ENCODE results near the gene KRT83. TPM values are rescaled to one million over a fixed set of nuclear protein-coding genes. Genes with fewer than 3 reads are reported as not detected.

Gene KRT83
- total RNA-seq, 1 experiment from 2014 or later = 12.2 TPM

- Mint-ChIP-seq H3K36me3 (ENCODE audit: insufficient read depth, unreplicated experiment) (no peaks in the 10 kb centered on the region), H3K4me3 (ENCODE audit: unreplicated experiment) (no peak overlapping the region), H3K27ac (ENCODE audit: low read depth, unreplicated experiment) (no peak overlapping the region), H3K27me3 (ENCODE audit: insufficient read depth, unreplicated experiment) (peaks cover 14% of the 10 kb centered on the region), H3K4me1 (ENCODE audit: insufficient read depth, unreplicated experiment) (no peaks in the 10 kb centered on the region), H3K9me3 (ENCODE audit: unreplicated experiment) (no peaks in the 10 kb centered on the region)
- ChIA-PET POLR2A (no interaction called here), CTCF (interaction anchor here (0.6 to 3.0 kb wide), 10 partner anchors 9 to 620 kb away, joined by 3 to 37 read pairs (median 3); no protein-coding TSS in a partner anchor)
- DNase-seq (ENCODE audit: unreplicated experiment) = no peak
- TF ChIP-seq, protein P1, sequence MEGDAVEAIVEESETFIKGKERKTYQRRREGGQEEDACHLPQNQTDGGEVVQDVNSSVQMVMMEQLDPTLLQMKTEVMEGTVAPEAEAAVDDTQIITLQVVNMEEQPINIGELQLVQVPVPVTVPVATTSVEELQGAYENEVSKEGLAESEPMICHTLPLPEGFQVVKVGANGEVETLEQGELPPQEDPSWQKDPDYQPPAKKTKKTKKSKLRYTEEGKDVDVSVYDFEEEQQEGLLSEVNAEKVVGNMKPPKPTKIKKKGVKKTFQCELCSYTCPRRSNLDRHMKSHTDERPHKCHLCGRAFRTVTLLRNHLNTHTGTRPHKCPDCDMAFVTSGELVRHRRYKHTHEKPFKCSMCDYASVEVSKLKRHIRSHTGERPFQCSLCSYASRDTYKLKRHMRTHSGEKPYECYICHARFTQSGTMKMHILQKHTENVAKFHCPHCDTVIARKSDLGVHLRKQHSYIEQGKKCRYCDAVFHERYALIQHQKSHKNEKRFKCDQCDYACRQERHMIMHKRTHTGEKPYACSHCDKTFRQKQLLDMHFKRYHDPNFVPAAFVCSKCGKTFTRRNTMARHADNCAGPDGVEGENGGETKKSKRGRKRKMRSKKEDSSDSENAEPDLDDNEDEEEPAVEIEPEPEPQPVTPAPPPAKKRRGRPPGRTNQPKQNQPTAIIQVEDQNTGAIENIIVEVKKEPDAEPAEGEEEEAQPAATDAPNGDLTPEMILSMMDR (IDR thresholded peaks at IDR 0.05; ENCODE audit: unreplicated experiment) = no peak
- intact Hi-C loops (cut with micrococcal nuclease) = no loop called here
- no TSS peak for BruUV-seq (replicated peaks)
Measured at GRCh38 chr12:52360106-52360662, 39.0 kb upstream of the KRT83 start.

DNA sequence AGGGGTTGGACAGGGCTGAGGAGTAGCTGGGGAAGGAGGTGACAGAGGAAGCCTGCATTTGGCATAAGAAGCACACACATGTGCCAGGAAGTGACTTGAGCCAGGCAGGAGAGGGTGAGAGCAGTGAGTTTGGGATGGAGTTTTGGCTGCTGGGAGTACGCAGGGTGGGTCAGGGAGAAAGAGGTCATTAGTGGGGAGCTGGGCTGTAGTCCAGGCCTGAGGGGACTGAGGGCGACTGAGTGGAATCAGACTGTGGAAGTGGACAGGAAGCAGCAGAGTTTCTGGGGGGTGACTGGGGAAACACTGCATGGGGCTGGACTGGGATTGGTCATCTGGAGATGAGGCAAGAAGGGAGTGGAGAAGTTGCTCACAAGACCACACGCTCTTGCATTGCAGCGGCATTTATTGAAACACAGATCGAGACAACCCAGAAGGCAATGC, 38.4 kb upstream of the KRT83 start:
- Mint-ChIP-seq H3K4me3 (ENCODE audit: unreplicated experiment) (no peak overlapping the region), H3K9me3 (ENCODE audit: unreplicated experiment) (no peaks in the 10 kb centered on the region), H3K36me3 (ENCODE audit: insufficient read depth, unreplicated experiment) (no peaks in the 10 kb centered on the region), H3K27me3 (ENCODE audit: insufficient read depth, unreplicated experiment) (peaks cover 14% of the 10 kb centered on the region), H3K27ac (ENCODE audit: low read depth, unreplicated experiment) (no peak overlapping the region), H3K4me1 (ENCODE audit: insufficient read depth, unreplicated experiment) (no peaks in the 10 kb centered on the region)
- intact Hi-C loops (cut with micrococcal nuclease) = no loop called here
- ChIA-PET POLR2A (no interaction called here), CTCF (interaction anchor here (0.8 to 1.2 kb wide), 3 partner anchors 9 to 215 kb away, joined by 3 read pairs; no protein-coding TSS in a partner anchor)
- DNase-seq (ENCODE audit: unreplicated experiment) = no peak
- TF ChIP-seq, protein P1 (IDR thresholded peaks at IDR 0.05; ENCODE audit: unreplicated experiment) = no peak
- BruUV-seq (replicated peaks) = no TSS peak

- CTCF ChIA-PET = interaction anchor here (0.9 to 1.3 kb wide), 3 partner anchors 150 to 620 kb away, joined by 3 to 4 read pairs (median 3); no protein-coding TSS in a partner anchor
- H3K27me3 Mint-ChIP-seq (ENCODE audit: insufficient read depth, unreplicated experiment) = peaks cover 14% of the 10 kb centered on the region
- H3K4me3 Mint-ChIP-seq (ENCODE audit: unreplicated experiment) = no peak overlapping the region
- H3K27ac Mint-ChIP-seq (ENCODE audit: low read depth, unreplicated experiment) = no peak overlapping the region
- H3K4me1 Mint-ChIP-seq (ENCODE audit: insufficient read depth, unreplicated experiment) = no peaks in the 10 kb centered on the region
- no TSS peak for BruUV-seq (replicated peaks)
- POLR2A ChIA-PET = interaction anchor here (0.6 kb wide), 1 partner anchor 84 kb away, joined by 3 read pairs; no protein-coding TSS in a partner anchor
- no peak for DNase-seq (ENCODE audit: unreplicated experiment)
- intact Hi-C loops (cut with micrococcal nuclease) = no loop called here
- TF ChIP-seq, protein P1 (IDR thresholded peaks at IDR 0.05; ENCODE audit: unreplicated experiment) = no peak
- no peaks in the 10 kb centered on the region for H3K36me3 Mint-ChIP-seq (ENCODE audit: insufficient read depth, unreplicated experiment)
- no peaks in the 10 kb centered on the region for H3K9me3 Mint-ChIP-seq (ENCODE audit: unreplicated experiment)
Measured at GRCh38 chr12:52358575-52359350, 37.6 kb upstream of the KRT83 start.

DNA sequence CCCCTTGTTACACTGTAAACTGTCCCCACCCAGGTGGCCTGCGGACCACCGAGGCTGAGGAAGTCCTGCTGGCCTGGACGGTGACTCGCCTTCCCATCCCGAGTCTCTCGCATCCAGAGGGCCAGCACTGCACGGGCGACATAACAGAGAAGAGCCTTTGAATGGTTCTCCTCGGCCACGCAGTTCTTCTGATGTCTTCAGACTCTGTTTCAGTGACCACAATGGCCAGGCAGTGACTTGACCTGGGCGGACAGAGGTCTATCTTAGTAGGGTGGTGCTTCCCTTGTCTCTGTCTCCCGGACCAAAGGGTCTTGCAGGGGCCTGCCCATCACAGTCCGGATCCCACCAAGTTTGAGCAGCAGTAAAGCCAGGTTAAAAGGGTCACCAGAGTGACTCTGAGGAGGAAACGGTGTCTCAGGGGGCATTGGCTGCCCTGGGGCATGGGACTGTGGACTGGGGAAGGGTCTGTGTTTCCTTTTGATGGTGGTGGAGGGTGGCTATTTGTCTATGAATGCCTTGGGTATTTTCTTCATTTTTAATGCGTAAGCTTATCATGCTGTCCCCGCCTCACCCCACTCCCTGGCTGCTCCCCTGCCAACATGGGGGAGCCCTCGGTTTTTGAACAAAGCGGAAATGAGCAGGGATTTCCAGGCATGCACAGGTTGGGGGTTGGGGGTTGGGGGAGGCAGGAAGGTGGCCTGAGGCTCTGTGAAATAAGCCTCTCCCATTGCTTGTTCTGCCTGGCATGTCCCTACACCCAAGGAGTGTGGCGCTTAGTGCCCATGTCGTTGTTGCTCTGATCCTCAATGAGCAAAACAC, 35.8 kb upstream of the KRT83 start:
- intact Hi-C loops (cut with micrococcal nuclease) = no loop called here
- POLR2A ChIA-PET = no interaction called here
- Mint-ChIP-seq H3K4me1 (ENCODE audit: insufficient read depth, unreplicated experiment) (no peaks in the 10 kb centered on the region), H3K36me3 (ENCODE audit: insufficient read depth, unreplicated experiment) (no peaks in the 10 kb centered on the region), H3K4me3 (ENCODE audit: unreplicated experiment) (no peak overlapping the region), H3K27ac (ENCODE audit: low read depth, unreplicated experiment) (no peak overlapping the region), H3K27me3 (ENCODE audit: insufficient read depth, unreplicated experiment) (peaks cover 27% of the 10 kb centered on the region), H3K9me3 (ENCODE audit: unreplicated experiment) (no peaks in the 10 kb centered on the region)
- no peak for DNase-seq (ENCODE audit: unreplicated experiment)
- BruUV-seq (replicated peaks) = no TSS peak
- CTCF ChIA-PET = no interaction called here
- TF ChIP-seq, protein P1 (IDR thresholded peaks at IDR 0.05; ENCODE audit: unreplicated experiment) = no peak

All from MCF 10A (cell line).